GM12878 (cell line): ENCODE measurements around the gene SLX4IP. TPM values are rescaled to one million over a fixed set of nuclear protein-coding genes. Genes with fewer than 3 reads are reported as not detected.

Experiments
- ASH2L ChIP-seq: fragments of 300-600, 200-600 bp; sonication (generic); IDR thresholded peaks from 2 replicates; pipeline ENCODE4 v1.6.1; 2017; ENCODE audit warnings: low read depth, mild to moderate bottlenecking, borderline replicate concordance
- BHLHE40 ChIP-seq, 2 experiments: fragments of 450-650 bp in 1 of 2; IDR thresholded peaks; 2 replicates each; pipeline ENCODE4 v1.6.1; 2011 to 2017; ENCODE audit warnings: low read depth in 2 of 2, borderline replicate concordance in 1 of 2, improper control_type of control experiment in 1 of 2, low read length in 1 of 2, mild to moderate bottlenecking in 1 of 2
- EGR1 ChIP-seq, 2 experiments: IDR thresholded peaks; 1 replicate in 1 of 2; 2 replicates in 1 of 2; pipeline ENCODE4 v1.6.1; 2011 to 2012; ENCODE audit warnings: low read depth in 2 of 2, low read length in 2 of 2, borderline replicate concordance in 1 of 2, mild to moderate bottlenecking in 1 of 2, moderate library complexity in 1 of 2
- HCFC1 ChIP-seq: fragments of 150-350 bp; IDR thresholded peaks from 2 replicates; pipeline ENCODE4 v1.6.1; 2014; ENCODE audit warnings: low read length
- MEF2B ChIP-seq: fragments of 450-650 bp; IDR thresholded peaks from 2 replicates; pipeline ENCODE4 v1.6.1; 2018; ENCODE audit warnings: mild to moderate bottlenecking, moderate library complexity; ENCODE audit not compliant: partially characterized antibody, poor library complexity, severe bottlenecking
- MXI1 ChIP-seq: fragments of 150-350 bp; IDR thresholded peaks from 2 replicates; pipeline ENCODE4 v1.6.1; 2011; ENCODE audit warnings: low read depth, mild to moderate bottlenecking, inconsistent platforms, low read length, improper control_type of control experiment
- PAX5 ChIP-seq: IDR thresholded peaks from 2 replicates; pipeline ENCODE4 v1.6.1; 2011; ENCODE audit warnings: low read depth, low read length, borderline replicate concordance
- SPI1 ChIP-seq: IDR thresholded peaks from 2 replicates; pipeline ENCODE4 v1.6.1; 2011; ENCODE audit warnings: low read depth, mild to moderate bottlenecking, low read length, moderate library complexity, borderline replicate concordance; ENCODE audit not compliant: insufficient read depth
- SUZ12 ChIP-seq: fragments of 200-600 bp; sonication (generic); IDR thresholded peaks from one replicate; pipeline ENCODE4 v1.6.1; 2018; ENCODE audit warnings: antibody characterized with exemption, mild to moderate bottlenecking; ENCODE audit not compliant: unreplicated experiment
- ZBED1 ChIP-seq: IDR thresholded peaks from 2 replicates; pipeline ENCODE4 v1.6.1; 2016; ENCODE audit warnings: borderline replicate concordance
- polyA plus RNA-seq, 11 experiments: library from polyadenylated mRNA; depleted of rRNA in 4 of 11; unstranded in 6 of 11; stranded (reverse) in 5 of 11; fragments of >200 nt; fragmentation: Nextera tagmentation in 4 of 11; fragmentation: Illumina TruSeq in 1 of 11; extraction: Ambion mirVana in 4 of 11; extraction: Trizol in 1 of 11; gene quantifications; 1 replicate in 1 of 11; 2 replicates in 10 of 11; pipeline versions ENCODE4 v1.2.1 to v1.2.3, GENCODE V29; 2011 to 2016; ENCODE audit warnings: inconsistent platforms in 2 of 11, missing spikeins in 2 of 11, low read depth in 1 of 11
- total RNA-seq, 4 experiments: library from RNA; depleted of rRNA in 3 of 4; stranded (reverse); fragments of >200 nt in 3 of 4; fragmentation: Illumina TruSeq in 1 of 4; extraction: Trizol in 1 of 4; gene quantifications; 2 replicates each; pipeline versions ENCODE4 v1.2.1 to v1.2.3, GENCODE V29; 2013 to 2021
- TF ChIP-seq, protein P1 (sequence below): fragments of 450-650 bp; conservative IDR thresholded peaks from 2 replicates; pipeline ENCODE4 v1.6.1; 2017; ENCODE audit warnings: mild to moderate bottlenecking, moderate library complexity
- TF ChIP-seq, protein P2 (sequence below): IDR thresholded peaks from 2 replicates; pipeline ENCODE4 v1.6.1; 2012; ENCODE audit warnings: low read depth, low read length, improper control_type of control experiment
- TF ChIP-seq, protein P3 (sequence below): IDR thresholded peaks from 2 replicates; pipeline ENCODE4 v1.6.1; 2012; ENCODE audit warnings: improper control_type of control experiment, low read depth, low read length; ENCODE audit not compliant: insufficient replicate concordance
- TF ChIP-seq, protein P4 (sequence below): fragments of 450-650 bp; IDR thresholded peaks from 2 replicates; pipeline ENCODE4 v1.6.1; 2017; ENCODE audit warnings: mild to moderate bottlenecking, low read depth, inconsistent platforms; ENCODE audit not compliant: poor library complexity, severe bottlenecking
- TF ChIP-seq, protein P5 (sequence below): fragments of 450-650 bp; IDR thresholded peaks from 2 replicates; pipeline ENCODE4 v1.6.1; 2014; ENCODE audit warnings: mild to moderate bottlenecking

Gene SLX4IP
- total and polyA plus RNA-seq, 10 of the 15 experiments (the other 5 are each of a cell fraction or from before 2014, with no cell fraction given): 2.2 to 11.0 (median 6.3) TPM

DNA sequence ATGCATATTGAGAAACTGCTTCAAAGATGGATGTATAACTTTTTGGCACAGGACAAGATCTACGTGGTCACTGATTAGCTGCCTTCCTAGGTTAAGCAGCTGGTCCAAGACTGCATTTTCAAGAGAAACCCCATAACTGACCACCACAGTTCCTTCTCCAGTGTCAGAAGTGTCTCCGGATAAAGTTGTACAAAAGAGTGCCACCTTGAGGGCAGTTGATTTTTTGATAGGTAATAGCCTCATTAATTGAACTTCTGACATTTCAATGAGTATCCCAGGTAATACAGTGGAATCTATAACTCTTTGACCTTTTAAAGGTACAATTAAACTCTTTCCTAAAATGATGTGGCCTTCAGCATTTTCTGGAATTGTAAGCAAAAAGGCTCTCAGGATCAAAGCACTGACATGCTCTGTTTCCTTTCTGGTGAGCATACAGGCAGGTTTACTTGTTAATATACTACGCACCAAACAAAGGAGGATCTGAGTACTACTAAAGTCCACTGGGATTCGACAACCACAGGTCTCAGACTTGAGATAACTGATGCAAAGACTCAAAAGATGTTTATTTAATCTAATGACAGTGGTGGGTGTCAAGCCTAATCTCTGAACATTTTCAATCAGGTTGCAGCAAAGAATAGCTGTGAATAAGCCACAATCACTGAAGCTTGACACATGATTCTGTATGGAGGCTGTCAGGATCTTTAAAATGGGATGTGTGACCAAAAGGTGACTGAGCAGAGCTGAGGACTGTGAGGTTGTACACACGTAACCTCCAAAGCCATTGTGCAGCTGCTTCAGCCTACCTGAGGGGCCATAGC is 22.3 kb upstream of the SLX4IP start (continued):
- TF ChIP-seq, protein P1, sequence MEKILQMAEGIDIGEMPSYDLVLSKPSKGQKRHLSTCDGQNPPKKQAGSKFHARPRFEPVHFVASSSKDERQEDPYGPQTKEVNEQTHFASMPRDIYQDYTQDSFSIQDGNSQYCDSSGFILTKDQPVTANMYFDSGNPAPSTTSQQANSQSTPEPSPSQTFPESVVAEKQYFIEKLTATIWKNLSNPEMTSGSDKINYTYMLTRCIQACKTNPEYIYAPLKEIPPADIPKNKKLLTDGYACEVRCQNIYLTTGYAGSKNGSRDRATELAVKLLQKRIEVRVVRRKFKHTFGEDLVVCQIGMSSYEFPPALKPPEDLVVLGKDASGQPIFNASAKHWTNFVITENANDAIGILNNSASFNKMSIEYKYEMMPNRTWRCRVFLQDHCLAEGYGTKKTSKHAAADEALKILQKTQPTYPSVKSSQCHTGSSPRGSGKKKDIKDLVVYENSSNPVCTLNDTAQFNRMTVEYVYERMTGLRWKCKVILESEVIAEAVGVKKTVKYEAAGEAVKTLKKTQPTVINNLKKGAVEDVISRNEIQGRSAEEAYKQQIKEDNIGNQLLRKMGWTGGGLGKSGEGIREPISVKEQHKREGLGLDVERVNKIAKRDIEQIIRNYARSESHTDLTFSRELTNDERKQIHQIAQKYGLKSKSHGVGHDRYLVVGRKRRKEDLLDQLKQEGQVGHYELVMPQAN: no peak
- TF ChIP-seq ASH2L: no peak
- TF ChIP-seq, protein P2, sequence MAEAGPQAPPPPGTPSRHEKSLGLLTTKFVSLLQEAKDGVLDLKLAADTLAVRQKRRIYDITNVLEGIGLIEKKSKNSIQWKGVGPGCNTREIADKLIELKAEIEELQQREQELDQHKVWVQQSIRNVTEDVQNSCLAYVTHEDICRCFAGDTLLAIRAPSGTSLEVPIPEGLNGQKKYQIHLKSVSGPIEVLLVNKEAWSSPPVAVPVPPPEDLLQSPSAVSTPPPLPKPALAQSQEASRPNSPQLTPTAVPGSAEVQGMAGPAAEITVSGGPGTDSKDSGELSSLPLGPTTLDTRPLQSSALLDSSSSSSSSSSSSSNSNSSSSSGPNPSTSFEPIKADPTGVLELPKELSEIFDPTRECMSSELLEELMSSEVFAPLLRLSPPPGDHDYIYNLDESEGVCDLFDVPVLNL: no peak
- TF ChIP-seq, protein P3, sequence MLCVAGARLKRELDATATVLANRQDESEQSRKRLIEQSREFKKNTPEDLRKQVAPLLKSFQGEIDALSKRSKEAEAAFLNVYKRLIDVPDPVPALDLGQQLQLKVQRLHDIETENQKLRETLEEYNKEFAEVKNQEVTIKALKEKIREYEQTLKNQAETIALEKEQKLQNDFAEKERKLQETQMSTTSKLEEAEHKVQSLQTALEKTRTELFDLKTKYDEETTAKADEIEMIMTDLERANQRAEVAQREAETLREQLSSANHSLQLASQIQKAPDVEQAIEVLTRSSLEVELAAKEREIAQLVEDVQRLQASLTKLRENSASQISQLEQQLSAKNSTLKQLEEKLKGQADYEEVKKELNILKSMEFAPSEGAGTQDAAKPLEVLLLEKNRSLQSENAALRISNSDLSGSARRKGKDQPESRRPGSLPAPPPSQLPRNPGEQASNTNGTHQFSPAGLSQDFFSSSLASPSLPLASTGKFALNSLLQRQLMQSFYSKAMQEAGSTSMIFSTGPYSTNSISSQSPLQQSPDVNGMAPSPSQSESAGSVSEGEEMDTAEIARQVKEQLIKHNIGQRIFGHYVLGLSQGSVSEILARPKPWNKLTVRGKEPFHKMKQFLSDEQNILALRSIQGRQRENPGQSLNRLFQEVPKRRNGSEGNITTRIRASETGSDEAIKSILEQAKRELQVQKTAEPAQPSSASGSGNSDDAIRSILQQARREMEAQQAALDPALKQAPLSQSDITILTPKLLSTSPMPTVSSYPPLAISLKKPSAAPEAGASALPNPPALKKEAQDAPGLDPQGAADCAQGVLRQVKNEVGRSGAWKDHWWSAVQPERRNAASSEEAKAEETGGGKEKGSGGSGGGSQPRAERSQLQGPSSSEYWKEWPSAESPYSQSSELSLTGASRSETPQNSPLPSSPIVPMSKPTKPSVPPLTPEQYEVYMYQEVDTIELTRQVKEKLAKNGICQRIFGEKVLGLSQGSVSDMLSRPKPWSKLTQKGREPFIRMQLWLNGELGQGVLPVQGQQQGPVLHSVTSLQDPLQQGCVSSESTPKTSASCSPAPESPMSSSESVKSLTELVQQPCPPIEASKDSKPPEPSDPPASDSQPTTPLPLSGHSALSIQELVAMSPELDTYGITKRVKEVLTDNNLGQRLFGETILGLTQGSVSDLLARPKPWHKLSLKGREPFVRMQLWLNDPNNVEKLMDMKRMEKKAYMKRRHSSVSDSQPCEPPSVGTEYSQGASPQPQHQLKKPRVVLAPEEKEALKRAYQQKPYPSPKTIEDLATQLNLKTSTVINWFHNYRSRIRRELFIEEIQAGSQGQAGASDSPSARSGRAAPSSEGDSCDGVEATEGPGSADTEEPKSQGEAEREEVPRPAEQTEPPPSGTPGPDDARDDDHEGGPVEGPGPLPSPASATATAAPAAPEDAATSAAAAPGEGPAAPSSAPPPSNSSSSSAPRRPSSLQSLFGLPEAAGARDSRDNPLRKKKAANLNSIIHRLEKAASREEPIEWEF: peak; percentile 24
- 0 out of 2 replicates have a peak, but pooled peaks have one; percentile 13 for TF ChIP-seq PAX5
- no peak for TF ChIP-seq ZBED1
- no peak for TF ChIP-seq EGR1 (IDR thresholded peaks at IDR 0.05; ENCODE audit: borderline replicate concordance in 1 of 2, low read depth in 2 of 2, low read length in 2 of 2)
- TF ChIP-seq BHLHE40 (IDR thresholded peaks at IDR 0.05; ENCODE audit: borderline replicate concordance in 1 of 2, low read depth in 2 of 2, low read length in 1 of 2): peak in 1 of 2 experiments; percentile 26; a peak in 1 of 4 replicates
- no peak for TF ChIP-seq SUZ12
- TF ChIP-seq, protein P4, sequence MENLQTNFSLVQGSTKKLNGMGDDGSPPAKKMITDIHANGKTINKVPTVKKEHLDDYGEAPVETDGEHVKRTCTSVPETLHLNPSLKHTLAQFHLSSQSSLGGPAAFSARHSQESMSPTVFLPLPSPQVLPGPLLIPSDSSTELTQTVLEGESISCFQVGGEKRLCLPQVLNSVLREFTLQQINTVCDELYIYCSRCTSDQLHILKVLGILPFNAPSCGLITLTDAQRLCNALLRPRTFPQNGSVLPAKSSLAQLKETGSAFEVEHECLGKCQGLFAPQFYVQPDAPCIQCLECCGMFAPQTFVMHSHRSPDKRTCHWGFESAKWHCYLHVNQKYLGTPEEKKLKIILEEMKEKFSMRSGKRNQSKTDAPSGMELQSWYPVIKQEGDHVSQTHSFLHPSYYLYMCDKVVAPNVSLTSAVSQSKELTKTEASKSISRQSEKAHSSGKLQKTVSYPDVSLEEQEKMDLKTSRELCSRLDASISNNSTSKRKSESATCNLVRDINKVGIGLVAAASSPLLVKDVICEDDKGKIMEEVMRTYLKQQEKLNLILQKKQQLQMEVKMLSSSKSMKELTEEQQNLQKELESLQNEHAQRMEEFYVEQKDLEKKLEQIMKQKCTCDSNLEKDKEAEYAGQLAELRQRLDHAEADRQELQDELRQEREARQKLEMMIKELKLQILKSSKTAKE: no peak
- TF ChIP-seq MXI1: no peak
- peak; percentile 42; the same call in 1 of the 2 replicates for TF ChIP-seq SPI1
- no peak for TF ChIP-seq HCFC1
- peak; percentile 86 for TF ChIP-seq MEF2B
- TF ChIP-seq, protein P5, sequence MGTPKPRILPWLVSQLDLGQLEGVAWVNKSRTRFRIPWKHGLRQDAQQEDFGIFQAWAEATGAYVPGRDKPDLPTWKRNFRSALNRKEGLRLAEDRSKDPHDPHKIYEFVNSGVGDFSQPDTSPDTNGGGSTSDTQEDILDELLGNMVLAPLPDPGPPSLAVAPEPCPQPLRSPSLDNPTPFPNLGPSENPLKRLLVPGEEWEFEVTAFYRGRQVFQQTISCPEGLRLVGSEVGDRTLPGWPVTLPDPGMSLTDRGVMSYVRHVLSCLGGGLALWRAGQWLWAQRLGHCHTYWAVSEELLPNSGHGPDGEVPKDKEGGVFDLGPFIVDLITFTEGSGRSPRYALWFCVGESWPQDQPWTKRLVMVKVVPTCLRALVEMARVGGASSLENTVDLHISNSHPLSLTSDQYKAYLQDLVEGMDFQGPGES: no peak
